GM12878 (cell line): ENCODE results near the gene ZSCAN32. TPM values are rescaled to one million over a fixed set of nuclear protein-coding genes. Genes with fewer than 3 reads are reported as not detected.

ENCODE experiments used
- ATAC-seq: fragments of 200-7000 bp; cut with Tn5 transposase; 3 replicates; pipeline ENCODE4 v1.9.1; 2020; ENCODE audit warnings: mild to moderate bottlenecking, moderate library complexity
- BruUV-seq: library from RNA; stranded (reverse); fragments of 400-500 nt; replicated peaks from 2 replicates; lab custom pipeline; 2021; lab: Mats Ljungman, UMichigan
- CTCF ChIA-PET: fragments of 300-600 bp; sonication (Branson Sonifier 250); formaldehyde crosslinking; extraction: SDS; loops from one replicate; lab custom pipeline; 2021; ENCODE audit warnings: inconsistent platforms; lab: Yijun Ruan, JAX
- POLR2A ChIA-PET: fragments of 350-600 bp; formaldehyde crosslinking; extraction: SDS; loops from one replicate; lab custom pipeline; 2021; ENCODE audit warnings: inconsistent platforms; lab: Charles Lee
- RAD21 ChIA-PET: fragments of 300-600 bp; sonication (Branson Sonifier 250); formaldehyde crosslinking; loops from one replicate; lab custom pipeline; 2023; ENCODE audit warnings: antibody characterized with exemption; ENCODE audit not compliant: unreplicated experiment; lab: Charles Lee
- SMC1A ChIA-PET: fragments of 300-600 bp; sonication (Branson Sonifier 250); formaldehyde crosslinking; loops from one replicate; lab custom pipeline; 2023; ENCODE audit not compliant: unreplicated experiment, uncharacterized antibody; lab: Charles Lee
- DNase-seq: peaks from one replicate; pipeline ENCODE4 v3.0.0-alpha.2; 2011; ENCODE audit warnings: low read depth, low spot score
- FAIRE-seq: peaks from 3 replicates; lab custom pipeline; 2011; peaks lifted over from hg19 to GRCh38; lab: Jason Lieb, UNC
- H2AFZ ChIP-seq: 2 replicates; pipeline ENCODE4 v1.6.0; 2011; ENCODE audit warnings: low read depth, low read length, control low read depth; ENCODE audit not compliant: control insufficient read depth
- H3K27ac ChIP-seq: 2 replicates; pipeline ENCODE4 v1.5.1; 2011; ENCODE audit warnings: control low read depth; ENCODE audit not compliant: control insufficient read depth, insufficient read depth
- H3K27me3 ChIP-seq, 2 experiments: replicated peaks in 1 of 2; 2 replicates each; pipeline versions ENCODE4 v1.6.0 to v1.6.1; 2011; ENCODE audit warnings: low read length in 1 of 2; ENCODE audit not compliant: control insufficient read depth in 2 of 2, insufficient read depth in 2 of 2
- H3K36me3 ChIP-seq, 2 experiments: 2 replicates each; pipeline ENCODE4 v1.5.1; 2011; ENCODE audit warnings: low read length in 1 of 2; ENCODE audit not compliant: control insufficient read depth in 2 of 2, insufficient read depth in 2 of 2
- H3K4me1 ChIP-seq: 2 replicates; pipeline ENCODE4 v1.6.1; 2011; ENCODE audit warnings: mild to moderate bottlenecking, low read length, moderate library complexity, mixed read lengths; ENCODE audit not compliant: control insufficient read depth, insufficient read depth
- H3K4me2 ChIP-seq: 2 replicates; pipeline ENCODE4 v1.6.0; 2011; ENCODE audit warnings: control low read depth; ENCODE audit not compliant: control insufficient read depth, insufficient read depth
- H3K4me3 ChIP-seq: fragments of 200-600 bp; sonication (generic); 2 replicates; pipeline ENCODE4 v1.5.1; 2016
- H3K79me2 ChIP-seq: 2 replicates; pipeline ENCODE4 v1.6.0; 2011; ENCODE audit warnings: low read length; ENCODE audit not compliant: control insufficient read depth, insufficient read depth
- H3K9ac ChIP-seq: 2 replicates; pipeline ENCODE4 v1.8.0; 2011; ENCODE audit warnings: low read length, control low read depth, mixed read lengths; ENCODE audit not compliant: control insufficient read depth, insufficient read depth
- H3K9me3 ChIP-seq: replicated peaks from 3 replicates; pipeline ENCODE4 v1.5.1; 2011; ENCODE audit warnings: mild to moderate bottlenecking, low read length; ENCODE audit not compliant: control insufficient read depth, insufficient read depth
- H4K20me1 ChIP-seq: 2 replicates; pipeline ENCODE4 v1.6.0; 2011; ENCODE audit not compliant: control insufficient read depth, insufficient read depth
- CBX5 ChIP-seq: sonication (generic); IDR thresholded peaks from 2 replicates; pipeline ENCODE4 v1.6.1; 2016; ENCODE audit warnings: low read depth, moderate library complexity, mild to moderate bottlenecking, inconsistent platforms
- CREB1 ChIP-seq: IDR thresholded peaks from 2 replicates; pipeline ENCODE4 v1.6.1; 2012; ENCODE audit warnings: low read depth, mild to moderate bottlenecking, inconsistent platforms
- EGR1 ChIP-seq, 2 experiments: IDR thresholded peaks; 1 replicate in 1 of 2; 2 replicates in 1 of 2; pipeline ENCODE4 v1.6.1; 2011 to 2012; ENCODE audit warnings: low read depth in 2 of 2, low read length in 2 of 2, borderline replicate concordance in 1 of 2, mild to moderate bottlenecking in 1 of 2, moderate library complexity in 1 of 2
- ETV6 ChIP-seq, 2 experiments: fragments of 450-650 bp in 1 of 2; IDR thresholded peaks in 1 of 2; conservative IDR thresholded peaks in 1 of 2; 2 replicates each; pipeline ENCODE4 v1.6.1; 2014; ENCODE audit warnings: antibody characterized with exemption in 1 of 2, borderline replicate concordance in 1 of 2, low read depth in 1 of 2, mild to moderate bottlenecking in 1 of 2, moderate library complexity in 1 of 2
- GABPA ChIP-seq: IDR thresholded peaks from 2 replicates; pipeline ENCODE4 v1.6.1; 2014; ENCODE audit warnings: antibody characterized with exemption, low read depth, mild to moderate bottlenecking, inconsistent platforms
- IRF4 ChIP-seq: IDR thresholded peaks from 2 replicates; pipeline ENCODE4 v1.6.1; 2011; ENCODE audit warnings: low read depth, low read length
- NFXL1 ChIP-seq: fragments of 450-650 bp; IDR thresholded peaks from 2 replicates; pipeline ENCODE4 v1.6.1; 2017; ENCODE audit warnings: antibody characterized with exemption, mild to moderate bottlenecking, borderline replicate concordance
- POLR2A ChIP-seq: IDR thresholded peaks from 2 replicates; pipeline ENCODE4 v1.6.1; 2011; ENCODE audit warnings: low read depth, mild to moderate bottlenecking, low read length
- RUNX3 ChIP-seq: IDR thresholded peaks from 2 replicates; pipeline ENCODE4 v1.6.1; 2012; ENCODE audit warnings: low read length, inconsistent platforms
- TCF12 ChIP-seq: IDR thresholded peaks from 2 replicates; pipeline ENCODE4 v1.6.1; 2011; ENCODE audit warnings: low read depth, mild to moderate bottlenecking, low read length
- ZBTB40 ChIP-seq: fragments of 450-650 bp; IDR thresholded peaks from 2 replicates; pipeline ENCODE4 v1.6.1; 2016; ENCODE audit warnings: mild to moderate bottlenecking, moderate library complexity, borderline replicate concordance
- ZNF207 ChIP-seq: fragments of 450-650 bp; IDR thresholded peaks from 2 replicates; pipeline ENCODE4 v1.6.1; 2014; ENCODE audit warnings: antibody characterized with exemption, mild to moderate bottlenecking, borderline replicate concordance
- WGBS: methylation state at CpG from one replicate; pipeline ENCODE4 v1.1.6; 2016; ENCODE audit warnings: low lambda C conversion rate; ENCODE audit not compliant: insufficient replicate concordance, insufficient coverage; ENCODE audit errors: missing lambda C conversion rate; 5-methylcytosine and 5-hydroxymethylcytosine counted together
- in situ Hi-C: fragments of 300-500 bp; cut with MboI; formaldehyde crosslinking; loops from 9 replicates; pipeline ENCODE4 v1.14.3; 2018; ENCODE audit warnings: mixed read lengths
- intact Hi-C: fragments of 100-400 bp; cut with micrococcal nuclease; formaldehyde crosslinking; loops from one replicate; pipeline ENCODE4 v1.14.2; 2022; ENCODE audit not compliant: unreplicated experiment
- polyA plus RNA-seq, 11 experiments: library from polyadenylated mRNA; depleted of rRNA in 4 of 11; unstranded in 6 of 11; stranded (reverse) in 5 of 11; fragments of >200 nt; fragmentation: Nextera tagmentation in 4 of 11; fragmentation: Illumina TruSeq in 1 of 11; extraction: Ambion mirVana in 4 of 11; extraction: Trizol in 1 of 11; gene quantifications; 1 replicate in 1 of 11; 2 replicates in 10 of 11; pipeline versions ENCODE4 v1.2.1 to v1.2.3, GENCODE V29; 2011 to 2016; ENCODE audit warnings: inconsistent platforms in 2 of 11, missing spikeins in 2 of 11, low read depth in 1 of 11
- total RNA-seq, 4 experiments: library from RNA; depleted of rRNA in 3 of 4; stranded (reverse); fragments of >200 nt in 3 of 4; fragmentation: Illumina TruSeq in 1 of 4; extraction: Trizol in 1 of 4; gene quantifications; 2 replicates each; pipeline versions ENCODE4 v1.2.1 to v1.2.3, GENCODE V29; 2013 to 2021

Gene ZSCAN32
- total and polyA plus RNA-seq, 10 of the 15 experiments (the other 5 are each of a cell fraction or from before 2014, with no cell fraction given) = 9.6 to 23.8 (median 15.5) TPM

DNA sequence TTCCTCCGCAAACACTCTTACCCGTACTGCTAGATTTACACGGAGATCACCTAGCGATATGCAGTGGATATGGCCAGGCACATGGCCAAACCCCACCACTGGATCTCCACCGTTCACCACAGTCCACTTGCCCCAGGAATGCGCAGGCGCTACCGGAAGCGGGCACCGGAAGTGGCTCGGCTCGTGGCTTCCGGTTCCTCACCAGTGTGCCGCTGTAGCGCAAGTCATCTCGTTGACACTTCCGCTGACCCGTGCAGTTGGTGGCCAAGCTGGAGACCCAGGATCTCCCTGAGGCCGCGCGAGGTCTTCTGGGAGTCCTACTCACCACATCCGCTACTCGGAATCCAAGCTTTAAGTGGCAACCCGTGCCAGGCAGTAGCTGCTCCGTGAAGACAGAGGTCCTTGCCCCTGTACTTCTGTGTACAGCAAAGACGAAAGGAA is 31.0 kb upstream of the ZSCAN32 start:
- Histone ChIP-seq H3K4me1 (no peaks in the 10 kb centered on the region), H3K4me2 (peak overlapping the region; percentile 60), H3K27ac (no peak overlapping the region), H3K27me3 (no peaks in the 10 kb centered on the region), H3K9me3 (peaks cover 3% of the 10 kb centered on the region; the same call in 2 of the 3 replicates), H3K4me3 (peak overlapping the region; percentile 17; the same call in 1 of the 2 replicates), H3K79me2 (no peaks in the 10 kb centered on the region), H2AFZ (peak overlapping the region; percentile 45), H4K20me1 (no peaks in the 10 kb centered on the region), H3K36me3 (no peaks in the 10 kb centered on the region; a peak in 3 of 4 replicates), H3K9ac (no peak overlapping the region)
- no TSS peak for BruUV-seq
- ATAC-seq (no peak), DNase-seq (no peak), FAIRE-seq (no peak)
- TF ChIP-seq ZBTB40 (peak; percentile 74; the same call in 1 of the 2 replicates), ETV6 (conservative IDR thresholded peaks at IDR 0.05 in 1 of 2, IDR thresholded peaks at IDR 0.05 in 1 of 2; ENCODE audit: borderline replicate concordance in 1 of 2, low read depth in 1 of 2) (peak in 1 of 2 experiments; percentile 56; a peak in 2 of 4 replicates), ZNF207 (no peak), CREB1 (0 out of 2 replicates have a peak, but pooled peaks have one; percentile 14), NFXL1 (no peak), POLR2A (peak; percentile 48; the same call in 1 of the 2 replicates), IRF4 (0 out of 2 replicates have a peak, but pooled peaks have one; percentile 37), GABPA (peak; percentile 92), TCF12 (no peak), EGR1 (IDR thresholded peaks at IDR 0.05; ENCODE audit: borderline replicate concordance in 1 of 2, low read depth in 2 of 2, low read length in 2 of 2) (0 out of 3 replicates have a peak, but pooled peaks of 1 of the 2 experiments have one; percentile 12), CBX5 (0 out of 2 replicates have a peak, but pooled peaks have one; percentile 52), RUNX3 (peak; percentile 59)
- ChIA-PET CTCF (no interaction called here), POLR2A (no interaction called here), RAD21 (no interaction called here), SMC1A (interaction anchor here (0.7 kb wide), 1 partner anchor 13 kb away, joined by 3 read pairs; no protein-coding TSS in a partner anchor)
- WGBS = 62% methylated on average over 26 of the region's 26 CpGs
- in situ Hi-C loops (no loop called here), intact Hi-C loops (no loop called here)
